Hematopoietic multipotent progenitor cell treated with erythropoietin and hydrocortisone succinate and interleukin-3 and kit ligand, for 15 days (in vitro differentiated cells): ENCODE measurements around the gene LIX1.

Experiments
- DNase-seq: peaks from one replicate; pipeline ENCODE4 v3.0.0-alpha.2; 2015; ENCODE audit warnings: low spot score

LIX1 gene

GRCh38 chr5:97073420-97073819 is 69.0 kb downstream of the LIX1 start:
- DNase-seq: no peak

- no peak for DNase-seq
Measured at GRCh38 chr5:97072696-97073095, 69.7 kb downstream of the LIX1 start.

GRCh38 chr5:97071993-97072392 is 70.4 kb downstream of the LIX1 start:
- no peak for DNase-seq

GRCh38 chr5:97071101-97071500 is 71.3 kb downstream of the LIX1 start:
- no peak for DNase-seq

- no peak for DNase-seq
Measured at GRCh38 chr5:97070234-97070633, 72.2 kb downstream of the LIX1 start.

GRCh38 chr5:97067296-97067850 is 75.0 kb downstream of the LIX1 start:
- DNase-seq: no peak

- DNase-seq: no peak
Measured at GRCh38 chr5:97065475-97065874, 76.9 kb downstream of the LIX1 start.

- no peak for DNase-seq
Measured at GRCh38 chr5:97063251-97063650, 79.2 kb downstream of the LIX1 start.

GRCh38 chr5:97062046-97062445 is 80.4 kb downstream of the LIX1 start:
- no peak for DNase-seq

- DNase-seq: no peak
Measured at GRCh38 chr5:97056263-97056662, 86.1 kb downstream of the LIX1 start.

GRCh38 chr5:97049175-97049574 is 93.2 kb downstream of the LIX1 start:
- no peak for DNase-seq

- DNase-seq: no peak
Measured at GRCh38 chr5:97047076-97047475, 95.3 kb downstream of the LIX1 start.

- no peak for DNase-seq
Measured at GRCh38 chr5:97046270-97046982, 96.0 kb downstream of the LIX1 start.

GRCh38 chr5:97044052-97044451 is 98.4 kb downstream of the LIX1 start:
- DNase-seq: no peak

- no peak for DNase-seq
Measured at GRCh38 chr5:97043511-97043910, 98.9 kb downstream of the LIX1 start.

- DNase-seq: no peak
Measured at GRCh38 chr5:97042996-97043395, 99.4 kb downstream of the LIX1 start.
